Measurements from ENCODE around the gene ERBB4.
"Not testable (repeated sequence)": the region's sequence is repeated elsewhere in the genome, so short reads cannot be mapped to it uniquely, and the experiment has no call there.

ERBB4 gene

GRCh38 chr2:211730215-211730614, 808.4 kb downstream of the ERBB4 start:
- no peak for DNase-seq (ENCODE audit: low read depth in 3 of 3)

GRCh38 chr2:211729433-211729832, 809.2 kb downstream of the ERBB4 start:
- no peak for DNase-seq (ENCODE audit: low read depth in 3 of 3)

DNA sequence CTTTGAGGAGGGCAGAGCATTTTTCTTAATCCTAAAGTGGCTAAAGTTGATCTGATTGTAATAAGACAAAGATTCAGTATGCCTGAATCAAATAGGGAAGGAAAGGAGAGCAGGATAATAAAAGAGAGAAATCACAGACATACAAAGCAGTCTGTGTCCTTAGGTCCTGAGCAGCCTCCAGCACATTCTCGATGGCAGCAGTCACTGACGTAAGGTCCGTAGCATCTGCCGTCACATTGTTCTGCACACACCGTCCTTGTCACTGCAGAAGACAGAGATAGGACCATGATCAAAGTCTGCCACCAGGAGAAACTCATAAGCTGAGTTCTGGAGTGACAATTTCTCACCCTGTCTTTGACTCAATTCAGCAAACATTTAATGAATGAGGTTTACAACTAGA, 813.7 kb downstream of the ERBB4 start:
- no peak for DNase-seq (ENCODE audit: low read depth in 3 of 3)

DNA sequence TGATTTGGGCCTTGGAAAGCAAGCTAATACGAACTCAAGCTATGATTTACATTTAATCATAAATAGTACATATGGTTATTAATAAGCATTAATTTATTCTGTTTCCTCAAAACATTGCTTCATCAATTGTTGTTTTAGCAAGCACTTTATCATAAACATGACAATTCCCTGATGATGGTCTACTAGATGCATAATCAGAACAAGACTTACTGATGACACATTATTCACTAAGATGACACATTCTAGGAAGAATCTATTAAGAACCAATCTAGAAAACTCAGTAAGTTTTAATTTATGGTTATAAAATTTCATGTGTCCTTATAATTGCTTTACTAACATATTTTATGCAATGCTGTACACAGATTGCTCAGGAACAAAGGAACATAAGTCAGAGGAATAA, 815.2 kb downstream of the ERBB4 start:
- DNase-seq (ENCODE audit: low read depth in 3 of 3), result no peak

DNA sequence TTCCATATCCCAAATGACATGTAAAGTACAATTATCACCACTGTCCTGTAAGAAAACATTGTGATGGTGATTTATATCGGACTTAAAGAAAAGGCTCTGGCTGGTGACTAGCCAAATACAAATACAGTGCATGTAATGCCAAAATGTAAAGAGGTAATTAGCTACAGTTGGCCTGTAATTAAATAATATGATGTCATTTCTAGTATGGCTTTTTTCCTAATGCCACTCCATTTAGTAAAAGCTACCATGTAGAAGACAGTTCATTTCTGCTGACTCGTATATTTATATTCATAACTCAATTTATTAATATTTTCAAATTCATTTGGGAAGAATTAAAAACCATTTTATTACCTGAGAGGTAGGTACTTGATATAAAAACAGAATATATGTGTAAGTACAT, 815.7 kb downstream of the ERBB4 start:
- DNase-seq (ENCODE audit: low read depth in 3 of 3), result no peak

GRCh38 chr2:211721874-211722273, 816.7 kb downstream of the ERBB4 start:
- DNase-seq (ENCODE audit: low read depth in 3 of 3), result not testable (repeated sequence)

GRCh38 chr2:211709389-211709788, 829.2 kb downstream of the ERBB4 start:
- DNase-seq (ENCODE audit: low read depth in 3 of 3), result no peak

DNA sequence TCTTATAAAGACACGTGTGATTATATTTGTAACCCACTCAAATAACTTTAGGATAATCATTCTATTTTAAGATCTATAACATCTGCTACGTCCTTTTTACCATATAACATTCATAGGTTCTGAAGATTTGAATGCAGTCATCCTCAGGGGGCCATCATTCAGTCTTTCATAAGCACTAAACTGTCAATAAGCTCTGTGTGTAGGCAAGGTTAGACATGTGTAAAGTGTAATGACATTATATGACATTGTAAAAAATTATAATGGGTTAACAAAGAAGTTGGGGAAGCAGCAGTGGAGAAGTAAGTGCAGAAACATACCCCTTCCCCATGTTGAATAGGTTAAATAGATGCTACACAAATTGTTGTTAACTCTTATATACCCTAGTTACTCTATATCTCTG, 845.9 kb downstream of the ERBB4 start:
- DNase-seq (ENCODE audit: low read depth in 3 of 3), result no peak

DNA sequence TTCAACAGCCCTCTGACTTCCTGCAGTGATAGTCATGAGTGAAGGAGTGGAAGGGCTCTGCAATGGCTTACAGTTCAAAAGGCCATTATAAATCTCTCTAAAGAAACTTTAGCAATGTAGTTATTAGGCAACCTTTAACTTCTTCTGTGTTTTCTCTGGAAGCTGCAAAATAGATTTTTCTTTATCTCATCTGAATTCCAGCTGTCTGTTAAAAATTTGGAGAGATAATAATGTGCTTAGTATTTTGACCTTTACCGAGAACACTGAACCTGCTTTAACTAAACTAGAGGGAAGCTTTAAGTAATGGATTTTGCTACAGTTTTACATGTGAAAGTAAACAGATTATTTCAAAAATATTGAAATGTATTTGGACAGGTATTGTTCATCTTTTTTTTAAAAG, 847.9 kb downstream of the ERBB4 start:
- no peak for DNase-seq (ENCODE audit: low read depth in 3 of 3)

- DNase-seq (ENCODE audit: low read depth in 3 of 3), result no peak
Measured at GRCh38 chr2:211688196-211688595, 850.4 kb downstream of the ERBB4 start.

DNA sequence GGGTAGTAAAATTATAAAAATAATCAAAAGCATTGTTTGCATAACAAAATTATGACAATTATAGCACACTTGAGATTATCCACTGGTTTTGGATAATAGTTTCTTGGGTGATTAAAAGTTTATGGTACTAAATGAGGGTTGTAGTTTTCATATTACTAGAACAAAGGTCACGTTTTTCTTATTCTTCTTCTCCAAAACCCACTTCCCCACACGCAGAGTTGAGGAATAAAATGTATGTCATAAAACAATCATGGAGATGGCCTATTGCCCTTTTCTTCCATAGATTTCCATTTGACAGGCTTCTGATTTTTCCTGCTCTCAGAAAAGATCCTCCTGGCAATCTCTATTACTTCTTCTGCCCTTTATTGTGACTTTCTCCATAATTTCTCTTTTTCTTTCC, 863.9 kb downstream of the ERBB4 start:
- DNase-seq (ENCODE audit: low read depth in 3 of 3), result no peak

DNA sequence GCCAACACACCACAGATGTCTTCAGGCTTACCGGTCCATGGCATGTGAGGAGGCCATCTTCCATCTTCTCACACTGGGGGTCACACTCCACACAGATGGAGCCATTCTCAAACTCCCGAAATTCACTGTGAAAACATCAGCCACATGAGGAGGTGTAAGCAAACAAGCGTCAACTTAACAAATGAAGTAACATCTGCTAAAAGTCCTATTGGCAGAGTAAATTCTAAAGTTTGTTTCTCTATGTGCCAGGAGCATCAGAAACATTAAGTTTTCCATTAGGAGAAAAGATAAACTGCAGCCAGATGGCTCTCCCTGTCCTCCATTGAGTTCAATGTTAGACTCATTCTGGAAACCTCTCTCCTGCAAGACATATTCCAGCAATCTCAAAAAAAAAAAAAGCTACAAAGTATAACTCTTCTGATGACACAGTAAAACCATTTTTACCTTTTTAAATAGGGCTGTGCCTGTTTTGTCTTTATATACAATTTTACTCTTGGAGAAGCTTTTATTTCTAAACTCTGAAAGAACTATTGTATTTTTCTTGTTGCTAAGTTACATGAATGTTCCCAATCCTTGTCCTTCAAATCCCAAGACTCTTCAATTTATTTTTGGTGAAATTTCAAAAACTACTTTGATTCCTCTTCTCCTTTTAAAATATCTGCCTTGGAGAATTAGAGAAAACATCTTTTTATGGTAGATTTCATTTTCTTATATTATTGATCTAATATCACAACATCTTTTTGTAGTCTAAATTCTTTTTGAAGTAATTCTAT, 865.3 kb downstream of the ERBB4 start:
- DNase-seq (ENCODE audit: low read depth in 3 of 3), result no peak

GRCh38 chr2:211671977-211672376, 866.6 kb downstream of the ERBB4 start:
- DNase-seq (ENCODE audit: low read depth in 3 of 3), result no peak

GRCh38 chr2:211665299-211665698, 873.3 kb downstream of the ERBB4 start:
- DNase-seq (ENCODE audit: low read depth in 3 of 3), result no peak

DNA sequence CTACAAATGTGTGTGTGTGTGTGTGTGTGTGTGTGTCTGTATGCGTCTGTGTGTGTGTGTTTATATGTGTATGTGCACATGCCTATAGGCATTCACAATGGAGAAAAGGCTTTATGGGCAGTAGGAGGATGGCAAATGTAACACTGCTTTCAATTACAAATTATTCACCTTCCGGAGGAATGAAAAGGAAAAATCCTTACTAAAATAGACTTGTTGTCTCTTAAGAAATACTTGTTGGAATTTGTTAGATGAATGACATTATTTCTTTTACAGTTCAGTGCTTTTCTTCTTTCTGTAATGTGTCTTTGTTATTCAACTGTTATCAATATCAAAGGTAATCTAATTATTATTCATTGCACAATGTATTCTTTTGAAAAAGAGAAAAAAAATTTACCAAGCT, 874.3 kb downstream of the ERBB4 start:
- DNase-seq (ENCODE audit: low read depth in 3 of 3), result no peak

GRCh38 chr2:211654211-211654780, 884.3 kb downstream of the ERBB4 start:
- DNase-seq (ENCODE audit: low read depth in 3 of 3), result no peak

DNA sequence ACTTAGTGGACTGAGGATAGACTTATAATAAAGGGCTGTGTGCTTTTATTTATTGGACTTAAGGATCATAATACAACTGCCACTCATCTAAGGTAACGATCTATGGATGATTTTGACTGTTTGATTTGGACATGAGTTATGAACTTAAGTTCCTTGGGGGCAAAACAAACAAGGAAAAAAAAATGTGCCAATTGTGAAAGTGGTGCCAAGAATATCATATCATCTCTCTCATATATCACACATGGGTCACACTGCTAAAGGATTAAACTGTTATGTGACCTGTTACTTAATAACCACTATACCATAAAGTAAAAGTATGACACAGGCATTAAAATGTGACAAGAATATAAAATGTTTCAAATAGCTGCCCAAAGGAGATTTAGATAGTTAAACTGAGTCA, 886.3 kb downstream of the ERBB4 start:
- no peak for DNase-seq (ENCODE audit: low read depth in 3 of 3)

DNA sequence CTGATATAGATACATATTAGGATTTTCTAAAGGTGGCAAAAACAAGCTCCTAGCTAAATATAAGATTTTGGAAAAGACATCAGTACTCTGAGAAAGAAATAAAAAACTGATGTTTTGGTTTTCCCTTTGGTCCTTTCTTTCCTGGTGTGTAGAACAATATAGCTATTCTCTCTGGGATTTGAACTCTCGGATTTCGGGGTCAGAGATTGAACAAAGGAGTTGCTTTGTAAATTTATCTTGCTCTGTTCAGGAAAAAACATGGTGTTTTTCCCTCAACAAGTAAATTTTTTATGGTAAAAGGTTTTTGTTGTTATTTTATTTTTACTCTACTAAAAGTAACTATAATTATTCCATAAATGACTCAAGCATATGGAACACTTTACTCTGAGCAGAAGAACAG, 889.3 kb downstream of the ERBB4 start:
- no peak for DNase-seq (ENCODE audit: low read depth in 3 of 3)

GRCh38 chr2:211631503-211631902, 907.1 kb downstream of the ERBB4 start:
- DNase-seq (ENCODE audit: low read depth in 3 of 3), result no peak

GRCh38 chr2:211623096-211623495, 915.5 kb downstream of the ERBB4 start:
- no peak for DNase-seq (ENCODE audit: low read depth in 3 of 3)

DNA sequence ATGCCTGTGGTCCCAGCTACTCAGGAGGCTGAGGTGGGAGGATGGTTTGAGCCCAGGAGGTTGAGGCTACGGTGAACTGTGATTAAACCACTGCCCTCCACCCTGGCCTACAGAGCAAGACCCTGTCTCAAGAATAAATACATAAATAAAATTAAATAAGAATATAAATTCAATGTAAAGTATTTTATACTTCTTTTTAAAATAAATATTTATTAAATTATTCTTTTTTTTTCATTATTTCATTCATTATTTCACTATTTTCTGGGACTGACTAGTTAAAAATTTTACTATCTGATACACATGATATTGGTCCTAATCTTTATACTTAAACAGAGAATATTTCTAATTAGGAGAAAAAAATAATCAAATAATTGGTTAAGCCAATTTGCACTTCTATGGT, 917.6 kb downstream of the ERBB4 start:
- no peak for DNase-seq (ENCODE audit: low read depth in 3 of 3)

DNA sequence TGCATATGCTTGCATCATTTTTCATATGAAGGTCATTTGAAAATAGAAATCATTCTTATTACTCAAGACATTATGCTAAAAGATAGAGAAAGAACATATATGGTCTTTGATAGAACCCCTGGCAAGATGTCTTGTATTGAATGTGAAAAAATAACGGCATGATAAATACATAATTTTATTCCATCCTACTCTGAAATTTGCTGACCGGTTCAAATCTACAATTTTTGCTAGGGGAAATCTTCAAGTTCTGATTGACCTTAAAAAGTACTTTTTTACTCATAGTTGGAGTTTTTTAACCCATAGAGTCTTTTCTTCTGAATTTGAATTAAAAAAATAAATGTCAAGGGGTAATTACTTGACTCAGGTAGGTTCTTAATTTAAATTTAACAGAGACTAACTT, 920.8 kb downstream of the ERBB4 start:
- no peak for DNase-seq (ENCODE audit: low read depth in 3 of 3)

DNA sequence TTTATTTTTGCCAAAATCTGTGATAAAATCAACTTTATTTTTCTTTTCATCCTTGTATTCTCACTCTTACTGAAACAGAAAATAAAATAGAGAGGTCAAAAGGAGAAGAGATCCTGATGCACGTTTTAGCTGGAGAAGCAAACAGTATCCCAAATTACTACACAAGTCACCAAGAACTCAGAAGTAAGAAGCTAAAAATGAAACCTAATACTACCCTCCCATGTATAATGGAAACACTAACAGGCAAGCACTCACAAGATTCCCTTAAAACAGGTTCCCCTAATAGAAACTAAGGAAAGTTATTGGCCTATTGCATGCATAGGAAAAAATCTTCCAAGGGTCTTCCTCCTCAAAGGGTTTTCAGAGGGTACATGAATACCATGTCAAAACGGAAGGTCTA, 927.0 kb downstream of the ERBB4 start:
- no peak for DNase-seq (ENCODE audit: low read depth in 3 of 3)

- DNase-seq (ENCODE audit: low read depth in 3 of 3), result no peak
Measured at GRCh38 chr2:211611061-211611518, 927.5 kb downstream of the ERBB4 start.

All from stimulated activated CD4-positive, alpha-beta T cell treated with anti-CD3 and anti-CD28 coated beads, TNF-alpha, amount 100 ng/mL, for 24 hours (primary cell).